Measurements from ENCODE around the gene CYP4F2. TPM values are rescaled to one million over a fixed set of nuclear protein-coding genes. Genes with fewer than 3 reads are reported as not detected.
A peak's percentile ranks its signal among the peaks of the same experiment; 100 is the strongest.

Gene CYP4F2
- total and polyA plus RNA-seq, 9 of the 15 experiments (the other 6 are each of a cell fraction or from before 2014, with no cell fraction given), result 0.10 to 0.56 (median 0.32) TPM; not detected in 2

GRCh38 chr19:15869109-15869555 lies 28.7 kb downstream of the CYP4F2 start (continued):
- no peak for TF ChIP-seq TCF15 (CRISPR knock-in tag; IDR thresholded peaks at IDR 0.05)
- no peak for TF ChIP-seq TRIM25 (IDR thresholded peaks at IDR 0.05; ENCODE audit: borderline replicate concordance)
- no peak for TF ChIP-seq FOXP1 (CRISPR knock-in tag; IDR thresholded peaks at IDR 0.05)
- TF ChIP-seq SUPT5H (IDR thresholded peaks at IDR 0.05), result no peak
- TF ChIP-seq MTA2 (IDR thresholded peaks at IDR 0.05; ENCODE audit: low read depth), result no peak
- peak; percentile 24; the same call in 1 of the 2 replicates for TF ChIP-seq TCF3 (CRISPR knock-in tag; IDR thresholded peaks at IDR 0.05)
- no peak for TF ChIP-seq PYGO2 (tag; IDR thresholded peaks at IDR 0.05)
- TF ChIP-seq MAZ (CRISPR knock-in tag; conservative IDR thresholded peaks at IDR 0.05 in 1 of 2, IDR thresholded peaks at IDR 0.05 in 1 of 2), result peak; percentile 19 to 62; a peak in 2 of 4 replicates
- 0 out of 4 replicates have a peak, but pooled peaks of 1 of the 2 experiments have one; percentile 42 for TF ChIP-seq FOXA3 (CRISPR knock-in tag; conservative IDR thresholded peaks at IDR 0.05 in 1 of 2, IDR thresholded peaks at IDR 0.05 in 1 of 2)
- TF ChIP-seq CTCF (IDR thresholded peaks at IDR 0.05 in 2 of 3, conservative IDR thresholded peaks at IDR 0.05 in 1 of 3; ENCODE audit: insufficient read depth in 2 of 3, low read depth in 1 of 3, low read length in 3 of 3), result peak; percentile 80 to 94 (median 82)
- TF ChIP-seq DLX4 (CRISPR knock-in tag; IDR thresholded peaks at IDR 0.05), result no peak
- TF ChIP-seq NBN (IDR thresholded peaks at IDR 0.05; ENCODE audit: low read depth), result no peak
- TF ChIP-seq CHCHD3 (CRISPR knock-in tag; IDR thresholded peaks at IDR 0.05), result no peak
- peak; percentile 97 for TF ChIP-seq ZNF740 (CRISPR knock-in tag; IDR thresholded peaks at IDR 0.05)
- TF ChIP-seq ZNF740 (tag; IDR thresholded peaks at IDR 0.05), result peak in 1 of 2 experiments; percentile 68; a peak in 1 of 4 replicates
- no peak for TF ChIP-seq KDM2B (CRISPR knock-in tag; IDR thresholded peaks at IDR 0.05)

All from K562 (cell line).